HEK293 (cell line): ENCODE measurements around the gene ZNF71.
"Not testable (repeated sequence)": the region's sequence is repeated elsewhere in the genome, so short reads cannot be mapped to it uniquely, and the experiment has no call there.

Experiments used
- CTCF ChIA-PET: fragments of 350-600 bp; formaldehyde crosslinking; extraction: SDS; loops from one replicate; lab custom pipeline; 2021; ENCODE audit warnings: antibody characterized with exemption; lab: Yijun Ruan, JAX
- POLR2A ChIA-PET: fragments of 300-600 bp; formaldehyde crosslinking; extraction: SDS; loops from one replicate; lab custom pipeline; 2020; ENCODE audit warnings: antibody characterized with exemption, inconsistent platforms; lab: Yijun Ruan, JAX
- H3K27ac ChIP-seq: fragments of 200-500 bp; sonication (Bioruptor generic); 2 replicates; pipeline ENCODE4 v1.5.1; 2014; ENCODE audit warnings: low read depth, low read length, control low read depth, inconsistent platforms; ENCODE audit errors: extremely low read depth
- H3K36me3 ChIP-seq, 2 experiments: fragments of 200-500 bp in 1 of 2; sonication (Bioruptor generic) in 1 of 2; 1 replicate in 1 of 2; 2 replicates in 1 of 2; pipeline ENCODE4 v1.5.1; 2014 to 2017; ENCODE audit warnings: inconsistent platforms in 2 of 2, low read length in 2 of 2; ENCODE audit not compliant: control insufficient read depth in 2 of 2, insufficient read depth in 1 of 2
- H3K4me1 ChIP-seq: fragments of 200-500 bp; sonication (Bioruptor generic); 2 replicates; pipeline ENCODE4 v1.5.1; 2014; ENCODE audit warnings: mild to moderate bottlenecking, low read length, inconsistent platforms; ENCODE audit not compliant: control insufficient read depth, insufficient read depth
- H3K4me3 ChIP-seq: 2 replicates; pipeline ENCODE4 v1.5.1; 2011; ENCODE audit warnings: low read depth, mild to moderate bottlenecking, control low read depth, low read length, moderate library complexity
- H3K9me3 ChIP-seq: fragments of 200-500 bp; sonication (Bioruptor generic); 2 replicates; pipeline ENCODE4 v1.5.1; 2014; ENCODE audit warnings: low read depth, low read length, inconsistent platforms; ENCODE audit not compliant: control insufficient read depth, insufficient read depth
- FEZF1 ChIP-seq: fragments of 450-650 bp; formaldehyde crosslinking; IDR thresholded peaks from 2 replicates; pipeline ENCODE4 v1.5.1; 2016; ENCODE audit warnings: missing biosample characterization, missing genetic modification characterization
- GLIS1 ChIP-seq: fragments of 450-650 bp; formaldehyde crosslinking; IDR thresholded peaks from 2 replicates; pipeline ENCODE4 v1.5.1; 2016; ENCODE audit warnings: missing biosample characterization, missing genetic modification characterization
- OVOL3 ChIP-seq: fragments of 450-650 bp; formaldehyde crosslinking; IDR thresholded peaks from 2 replicates; pipeline ENCODE4 v1.5.1; 2016; ENCODE audit warnings: missing biosample characterization, missing genetic modification characterization
- REPIN1 ChIP-seq: fragments of 450-650 bp; formaldehyde crosslinking; IDR thresholded peaks from 2 replicates; pipeline ENCODE4 v1.5.1; 2017; ENCODE audit warnings: missing biosample characterization, missing genetic modification characterization, low read depth
- SP3 ChIP-seq: fragments of 450-650 bp; formaldehyde crosslinking; IDR thresholded peaks from 2 replicates; pipeline ENCODE4 v1.5.1; 2016; ENCODE audit warnings: missing biosample characterization, missing genetic modification characterization
- ZBTB48 ChIP-seq: fragments of 450-650 bp; formaldehyde crosslinking; IDR thresholded peaks from 2 replicates; pipeline ENCODE4 v1.5.1; 2016; ENCODE audit warnings: missing biosample characterization, missing genetic modification characterization
- ZNF2 ChIP-seq: fragments of 450-650 bp; formaldehyde crosslinking; IDR thresholded peaks from 2 replicates; pipeline ENCODE4 v1.5.1; 2016; ENCODE audit warnings: missing biosample characterization, missing genetic modification characterization
- ZNF214 ChIP-seq: fragments of 450-650 bp; formaldehyde crosslinking; IDR thresholded peaks from 2 replicates; pipeline ENCODE4 v1.5.1; 2017; ENCODE audit warnings: missing biosample characterization, mild to moderate bottlenecking, missing genetic modification characterization, borderline replicate concordance
- ZNF23 ChIP-seq: fragments of 450-650 bp; formaldehyde crosslinking; IDR thresholded peaks from 2 replicates; pipeline ENCODE4 v1.5.1; 2016; ENCODE audit warnings: missing biosample characterization, missing genetic modification characterization, borderline replicate concordance
- ZNF274 ChIP-seq, 2 experiments: fragments of 200-500 bp in 1 of 2; fragments of 450-650 bp in 1 of 2; sonication (Bioruptor generic) in 1 of 2; formaldehyde crosslinking in 1 of 2; IDR thresholded peaks; 2 replicates each; pipeline versions ENCODE4 v1.5.1 to v1.6.1; 2014 to 2016; ENCODE audit warnings: borderline replicate concordance in 1 of 2, inconsistent platforms in 1 of 2, low read length in 1 of 2, missing biosample characterization in 1 of 2, missing genetic modification characterization in 1 of 2
- ZNF624 ChIP-seq: fragments of 450-650 bp; formaldehyde crosslinking; IDR thresholded peaks from 2 replicates; pipeline ENCODE4 v1.5.1; 2017; ENCODE audit warnings: missing biosample characterization, missing genetic modification characterization
- ZNF701 ChIP-seq: fragments of 450-650 bp; formaldehyde crosslinking; IDR thresholded peaks from 2 replicates; pipeline ENCODE4 v1.5.1; 2016; ENCODE audit warnings: missing biosample characterization, missing genetic modification characterization
- ZNF768 ChIP-seq: fragments of 450-650 bp; formaldehyde crosslinking; IDR thresholded peaks from 2 replicates; pipeline ENCODE4 v1.5.1; 2018; ENCODE audit warnings: missing biosample characterization, mild to moderate bottlenecking, missing genetic modification characterization
- ZNF830 ChIP-seq: fragments of 450-650 bp; IDR thresholded peaks from 2 replicates; pipeline ENCODE4 v1.5.0; 2018; ENCODE audit warnings: missing biosample characterization, missing genetic modification characterization, low read depth, mild to moderate bottlenecking, moderate library complexity
- ZSCAN23 ChIP-seq: fragments of 450-650 bp; formaldehyde crosslinking; IDR thresholded peaks from 2 replicates; pipeline ENCODE4 v1.5.1; 2016; ENCODE audit warnings: missing biosample characterization, missing genetic modification characterization
- TF ChIP-seq, protein P1 (sequence below): fragments of 450-650 bp; formaldehyde crosslinking; IDR thresholded peaks from 2 replicates; pipeline ENCODE4 v1.5.1; 2017; ENCODE audit warnings: missing biosample characterization, missing genetic modification characterization
- TF ChIP-seq, protein P2 (sequence below): fragments of 450-650 bp; formaldehyde crosslinking; IDR thresholded peaks from 2 replicates; pipeline ENCODE4 v1.5.1; 2016; ENCODE audit warnings: missing biosample characterization, missing genetic modification characterization
- TF ChIP-seq, protein P3 (sequence below): fragments of 450-650 bp; formaldehyde crosslinking; IDR thresholded peaks from 2 replicates; pipeline ENCODE4 v1.5.1; 2016; ENCODE audit warnings: missing biosample characterization, missing genetic modification characterization

The ZNF71 gene

DNA sequence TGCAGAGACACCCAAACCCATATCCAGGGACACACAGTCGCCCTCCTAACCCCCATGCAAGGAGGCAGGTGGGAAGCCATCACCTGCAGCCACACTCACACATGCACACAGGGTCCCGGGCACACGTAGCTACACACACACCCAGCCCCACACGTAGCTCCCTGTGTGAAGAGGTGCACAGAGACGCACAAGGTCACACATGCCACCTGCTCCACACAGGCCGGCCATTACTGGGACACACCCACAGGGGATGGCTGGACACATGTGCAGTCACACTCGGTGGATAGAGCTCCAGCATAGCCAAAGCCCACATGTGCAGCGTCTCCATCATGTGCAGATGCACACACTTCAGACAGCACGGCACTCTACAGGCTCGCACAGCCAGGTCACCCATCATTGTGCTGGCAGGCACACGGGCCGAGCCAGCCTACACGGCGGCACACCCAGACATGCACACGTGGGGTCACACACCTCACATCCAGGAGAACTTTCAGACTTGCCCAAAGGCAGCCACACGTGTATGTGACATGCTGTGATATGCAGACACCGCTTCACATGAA, 75.4 kb downstream of the ZNF71 start (continued):
- TF ChIP-seq ZNF23 (tag by site-specific recombination) (no peak), ZNF701 (tag by site-specific recombination) (no peak), FEZF1 (tag by site-specific recombination) (no peak), ZNF2 (tag by site-specific recombination) (no peak), ZSCAN23 (tag by site-specific recombination) (no peak), ZNF830 (no peak), ZNF624 (tag by site-specific recombination) (no peak)
- TF ChIP-seq, protein P1, sequence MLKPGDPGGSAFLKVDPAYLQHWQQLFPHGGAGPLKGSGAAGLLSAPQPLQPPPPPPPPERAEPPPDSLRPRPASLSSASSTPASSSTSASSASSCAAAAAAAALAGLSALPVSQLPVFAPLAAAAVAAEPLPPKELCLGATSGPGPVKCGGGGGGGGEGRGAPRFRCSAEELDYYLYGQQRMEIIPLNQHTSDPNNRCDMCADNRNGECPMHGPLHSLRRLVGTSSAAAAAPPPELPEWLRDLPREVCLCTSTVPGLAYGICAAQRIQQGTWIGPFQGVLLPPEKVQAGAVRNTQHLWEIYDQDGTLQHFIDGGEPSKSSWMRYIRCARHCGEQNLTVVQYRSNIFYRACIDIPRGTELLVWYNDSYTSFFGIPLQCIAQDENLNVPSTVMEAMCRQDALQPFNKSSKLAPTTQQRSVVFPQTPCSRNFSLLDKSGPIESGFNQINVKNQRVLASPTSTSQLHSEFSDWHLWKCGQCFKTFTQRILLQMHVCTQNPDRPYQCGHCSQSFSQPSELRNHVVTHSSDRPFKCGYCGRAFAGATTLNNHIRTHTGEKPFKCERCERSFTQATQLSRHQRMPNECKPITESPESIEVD (tag by site-specific recombination), result no peak
- TF ChIP-seq, protein P2, sequence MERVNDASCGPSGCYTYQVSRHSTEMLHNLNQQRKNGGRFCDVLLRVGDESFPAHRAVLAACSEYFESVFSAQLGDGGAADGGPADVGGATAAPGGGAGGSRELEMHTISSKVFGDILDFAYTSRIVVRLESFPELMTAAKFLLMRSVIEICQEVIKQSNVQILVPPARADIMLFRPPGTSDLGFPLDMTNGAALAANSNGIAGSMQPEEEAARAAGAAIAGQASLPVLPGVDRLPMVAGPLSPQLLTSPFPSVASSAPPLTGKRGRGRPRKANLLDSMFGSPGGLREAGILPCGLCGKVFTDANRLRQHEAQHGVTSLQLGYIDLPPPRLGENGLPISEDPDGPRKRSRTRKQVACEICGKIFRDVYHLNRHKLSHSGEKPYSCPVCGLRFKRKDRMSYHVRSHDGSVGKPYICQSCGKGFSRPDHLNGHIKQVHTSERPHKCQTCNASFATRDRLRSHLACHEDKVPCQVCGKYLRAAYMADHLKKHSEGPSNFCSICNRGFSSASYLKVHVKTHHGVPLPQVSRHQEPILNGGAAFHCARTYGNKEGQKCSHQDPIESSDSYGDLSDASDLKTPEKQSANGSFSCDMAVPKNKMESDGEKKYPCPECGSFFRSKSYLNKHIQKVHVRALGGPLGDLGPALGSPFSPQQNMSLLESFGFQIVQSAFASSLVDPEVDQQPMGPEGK (tag by site-specific recombination), result no peak

DNA sequence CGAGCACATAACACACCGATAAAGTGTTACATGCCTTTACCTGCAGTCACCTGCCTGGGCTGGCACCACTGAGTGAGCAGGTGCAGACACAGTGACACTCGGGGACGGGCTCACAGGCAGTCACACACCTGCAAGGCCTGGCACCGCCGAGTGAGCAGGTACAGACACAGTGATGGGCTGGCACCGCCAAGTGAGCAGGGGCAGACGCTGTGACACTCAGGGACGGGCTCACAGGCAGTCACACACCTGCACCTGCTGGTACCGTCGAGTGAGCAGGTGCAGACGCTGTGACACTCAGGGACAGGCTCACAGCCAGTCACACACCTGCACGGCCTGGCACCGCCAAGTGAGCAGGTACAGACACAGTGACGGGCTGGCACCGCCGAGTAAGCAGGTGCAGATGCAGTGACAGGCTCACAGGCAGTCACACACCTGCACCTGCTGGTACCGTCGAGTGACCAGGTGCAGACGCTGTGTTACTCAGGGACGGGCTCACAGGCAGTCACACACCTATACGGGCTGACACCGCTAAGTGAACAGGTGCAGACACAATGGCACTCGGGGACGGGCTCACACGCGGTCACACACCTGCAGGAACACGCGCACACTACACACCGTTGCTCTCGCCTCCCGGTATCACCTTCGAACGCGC, 76.0 kb downstream of the ZNF71 start:
- ChIA-PET CTCF (no interaction called here), POLR2A (no interaction called here)
- no peak for TF ChIP-seq ZBTB48 (tag by site-specific recombination)
- TF ChIP-seq OVOL3 (tag by site-specific recombination), result no peak
- no peak for TF ChIP-seq REPIN1 (tag by site-specific recombination)
- no peak for TF ChIP-seq GLIS1 (tag by site-specific recombination)
- no peak for TF ChIP-seq ZNF274 (IDR thresholded peaks at IDR 0.05; ENCODE audit: low read length)
- TF ChIP-seq ZNF274 (tag by site-specific recombination; IDR thresholded peaks at IDR 0.05; ENCODE audit: borderline replicate concordance), result no peak
- Histone ChIP-seq H3K9me3 (peaks cover 2% of the 10 kb centered on the region; the same call in 1 of the 2 replicates), H3K4me3 (no peak overlapping the region), H3K27ac (no peak overlapping the region), H3K4me1 (no peaks in the 10 kb centered on the region), H3K36me3 (no peaks in the 10 kb centered on the region)

DNA sequence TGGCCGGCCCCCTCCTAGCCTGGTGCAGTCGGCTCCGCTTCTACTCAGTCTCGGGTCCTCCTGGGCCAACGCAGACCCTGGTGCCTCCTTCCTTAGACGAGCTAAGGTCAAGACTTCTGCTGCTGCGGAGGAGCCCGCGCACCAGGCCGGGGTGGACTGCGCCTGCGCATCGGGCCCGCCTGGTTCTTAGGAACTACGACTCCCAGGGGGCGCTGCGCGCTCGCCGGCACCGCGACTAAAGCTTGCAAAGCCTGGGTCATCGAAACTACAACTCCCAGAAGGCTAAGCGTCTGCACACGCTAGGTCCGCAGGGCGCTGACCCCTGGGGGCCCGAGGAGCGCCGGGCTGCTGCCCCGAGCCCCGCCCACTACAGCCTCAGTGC, 76.5 kb downstream of the ZNF71 start, which contains the start of gene ZNF835:
Gene ZNF835, minus strand, starts transcription at position 145 of the 382 bp plus-strand sequence. CDS start 6,559 bp downstream, outside the sequence.
- ChIA-PET CTCF (no interaction called here), POLR2A (no interaction called here)
- TF ChIP-seq, protein P3, sequence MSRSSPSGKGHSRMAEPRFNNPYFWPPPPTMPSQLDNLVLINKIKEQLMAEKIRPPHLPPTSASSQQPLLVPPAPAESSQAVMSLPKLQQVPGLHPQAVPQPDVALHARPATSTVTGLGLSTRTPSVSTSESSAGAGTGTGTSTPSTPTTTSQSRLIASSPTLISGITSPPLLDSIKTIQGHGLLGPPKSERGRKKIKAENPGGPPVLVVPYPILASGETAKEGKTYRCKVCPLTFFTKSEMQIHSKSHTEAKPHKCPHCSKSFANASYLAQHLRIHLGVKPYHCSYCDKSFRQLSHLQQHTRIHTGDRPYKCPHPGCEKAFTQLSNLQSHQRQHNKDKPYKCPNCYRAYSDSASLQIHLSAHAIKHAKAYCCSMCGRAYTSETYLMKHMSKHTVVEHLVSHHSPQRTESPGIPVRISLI (tag by site-specific recombination), result no peak
- TF ChIP-seq SP3 (tag by site-specific recombination) (no peak), ZNF214 (tag by site-specific recombination) (no peak), ZNF768 (tag by site-specific recombination) (no peak)
- Histone ChIP-seq H3K4me3 (no peak within 1 kb of the TSS), H3K4me1 (no peaks in the 10 kb centered on the region), H3K27ac (no peak within 1 kb of the TSS), H3K36me3 (no peaks in the 10 kb centered on the region), H3K9me3 (peaks cover 2% of the 10 kb centered on the region; the same call in 1 of the 2 replicates)

DNA sequence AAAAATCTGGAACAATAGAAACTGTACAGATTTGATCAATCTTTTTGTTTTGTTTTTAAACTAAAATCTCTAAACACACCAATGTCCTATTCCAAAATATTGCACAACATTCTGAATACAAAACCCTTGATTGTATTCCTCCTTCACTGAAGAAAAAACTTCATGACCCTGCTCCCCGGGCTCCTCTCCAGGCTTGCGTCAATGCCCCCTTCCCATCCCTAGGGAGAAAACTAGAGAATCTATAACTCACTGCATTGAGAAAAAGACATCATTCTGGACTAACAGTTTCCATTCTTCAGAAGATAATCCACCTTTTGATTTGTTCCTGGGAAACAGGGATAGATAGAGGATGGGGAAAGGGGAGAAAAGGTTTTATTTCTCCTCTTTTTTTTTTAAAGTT, 77.5 kb downstream of the ZNF71 start:
- H3K27ac ChIP-seq, H3K4me3 ChIP-seq, H3K9me3 ChIP-seq, POLR2A ChIA-PET, H3K4me1 ChIP-seq, H3K36me3 ChIP-seq: not testable (repeated sequence)
- CTCF ChIA-PET, result interaction anchor here (0.6 kb wide), 1 partner anchor 172 kb away, joined by 3 read pairs; no protein-coding TSS in a partner anchor
